HepG2 (cell line): ENCODE data around the gene RPS19BP1. TPM values are rescaled to one million over a fixed set of nuclear protein-coding genes. Genes with fewer than 3 reads are reported as not detected.

Source experiments
- GPN1 ChIP-seq: sonication (generic); formaldehyde crosslinking; IDR thresholded peaks from 2 replicates; pipeline ENCODE4 v1.5.1; 2020; ENCODE audit warnings: missing genetic modification reagents, borderline replicate concordance
- LCORL ChIP-seq, 2 experiments: fragments of 450-650 bp in 1 of 2; sonication (generic) in 1 of 2; formaldehyde crosslinking in 1 of 2; IDR thresholded peaks; 2 replicates each; pipeline versions ENCODE4 v1.5.0 to v1.6.1; 2017 to 2020; ENCODE audit warnings: antibody characterized with exemption in 1 of 2, missing genetic modification reagents in 1 of 2
- PCBP1 ChIP-seq: fragments of 200-400 bp; formaldehyde crosslinking; IDR thresholded peaks from 2 replicates; pipeline ENCODE4 v1.6.1; 2017; ENCODE audit warnings: mild to moderate bottlenecking, low read depth, low read length, borderline replicate concordance
- RFX3 ChIP-seq: IDR thresholded peaks from 2 replicates; pipeline ENCODE4 v1.6.1; 2016; ENCODE audit warnings: missing biosample characterization, missing genetic modification reagents
- SATB2 ChIP-seq: sonication (generic); formaldehyde crosslinking; IDR thresholded peaks from 2 replicates; pipeline ENCODE4 v1.5.0; 2020; ENCODE audit warnings: missing genetic modification reagents
- SMC3 ChIP-seq: IDR thresholded peaks from 2 replicates; pipeline ENCODE4 v1.6.1; 2011; ENCODE audit warnings: low read length, improper control_type of control experiment
- SRSF4 ChIP-seq: fragments of 200-400 bp; formaldehyde crosslinking; IDR thresholded peaks from one replicate; pipeline ENCODE4 v1.6.1; 2018; ENCODE audit warnings: mild to moderate bottlenecking, low read depth, low read length, moderate library complexity; ENCODE audit not compliant: poor library complexity, severe bottlenecking
- STAT5B ChIP-seq: sonication (generic); formaldehyde crosslinking; IDR thresholded peaks from 2 replicates; pipeline ENCODE4 v1.4.0; 2020; ENCODE audit warnings: missing genetic modification reagents
- ZBTB7A ChIP-seq: sonication (generic); formaldehyde crosslinking; IDR thresholded peaks from 2 replicates; pipeline ENCODE4 v1.8.0; 2022; ENCODE audit warnings: mild to moderate bottlenecking, missing genetic modification reagents
- ZC3H13 ChIP-seq: sonication (generic); formaldehyde crosslinking; IDR thresholded peaks from 2 replicates; pipeline ENCODE4 v1.8.1; 2023; ENCODE audit warnings: mild to moderate bottlenecking, missing genetic modification reagents, moderate library complexity
- ZFX ChIP-seq: sonication (generic); formaldehyde crosslinking; IDR thresholded peaks from 2 replicates; pipeline ENCODE4 v1.4.0; 2020; ENCODE audit warnings: mild to moderate bottlenecking, low read depth, missing genetic modification reagents, moderate library complexity
- ZNF160 ChIP-seq: sonication (generic); formaldehyde crosslinking; IDR thresholded peaks from 2 replicates; pipeline ENCODE4 v1.8.0; 2022; ENCODE audit warnings: mild to moderate bottlenecking, inconsistent platforms, missing genetic modification reagents
- ZNF432 ChIP-seq: sonication (generic); formaldehyde crosslinking; IDR thresholded peaks from 2 replicates; pipeline ENCODE4 v1.5.0; 2020; ENCODE audit warnings: missing genetic modification reagents, mild to moderate bottlenecking, borderline replicate concordance
- ZNF562 ChIP-seq: sonication (generic); formaldehyde crosslinking; IDR thresholded peaks from 2 replicates; pipeline ENCODE4 v1.8.0; 2022; ENCODE audit warnings: missing genetic modification reagents, borderline replicate concordance
- ZNF747 ChIP-seq: sonication (generic); formaldehyde crosslinking; IDR thresholded peaks from 2 replicates; pipeline ENCODE4 v1.8.1; 2023; ENCODE audit warnings: missing genetic modification reagents, mild to moderate bottlenecking, borderline replicate concordance
- polyA plus RNA-seq, 8 experiments: library from polyadenylated mRNA; depleted of rRNA in 3 of 8; stranded (reverse) in 7 of 8; unstranded in 1 of 8; fragments of >200 nt; fragmentation: Illumina TruSeq in 4 of 8; extraction: Trizol in 4 of 8; gene quantifications; 2 replicates each; pipeline versions ENCODE4 v1.2.1 to v1.2.3, GENCODE V29; 2011 to 2016; ENCODE audit warnings: low read depth in 4 of 8, missing spikeins in 1 of 8, mixed read lengths in 1 of 8; ENCODE audit not compliant: insufficient read depth in 1 of 8
- total RNA-seq, 5 experiments: library from RNA; depleted of rRNA; stranded (reverse); fragments of >200 nt; fragmentation: Illumina TruSeq; extraction: Trizol; gene quantifications; 2 replicates each; pipeline ENCODE4 v1.2.3, GENCODE V29; 2016; ENCODE audit warnings: low read depth in 1 of 5
- TF ChIP-seq, protein P1 (sequence below): IDR thresholded peaks from 2 replicates; pipeline ENCODE4 v1.6.1; 2016; ENCODE audit warnings: low read depth, missing genetic modification reagents, missing compliant biosample characterization
- TF ChIP-seq, protein P2 (sequence below): sonication (generic); formaldehyde crosslinking; IDR thresholded peaks from 2 replicates; pipeline ENCODE4 v1.5.0; 2020; ENCODE audit warnings: mild to moderate bottlenecking, missing genetic modification reagents
- TF ChIP-seq, protein P3 (sequence below): sonication (generic); formaldehyde crosslinking; IDR thresholded peaks from 2 replicates; pipeline ENCODE4 v1.5.0; 2020; ENCODE audit warnings: mild to moderate bottlenecking, missing genetic modification reagents

RPS19BP1 gene
- total and polyA plus RNA-seq, 2 of the 13 experiments (the other 11 are each of a cell fraction or from before 2014, with no cell fraction given), result 44.3 to 81.3 TPM

DNA sequence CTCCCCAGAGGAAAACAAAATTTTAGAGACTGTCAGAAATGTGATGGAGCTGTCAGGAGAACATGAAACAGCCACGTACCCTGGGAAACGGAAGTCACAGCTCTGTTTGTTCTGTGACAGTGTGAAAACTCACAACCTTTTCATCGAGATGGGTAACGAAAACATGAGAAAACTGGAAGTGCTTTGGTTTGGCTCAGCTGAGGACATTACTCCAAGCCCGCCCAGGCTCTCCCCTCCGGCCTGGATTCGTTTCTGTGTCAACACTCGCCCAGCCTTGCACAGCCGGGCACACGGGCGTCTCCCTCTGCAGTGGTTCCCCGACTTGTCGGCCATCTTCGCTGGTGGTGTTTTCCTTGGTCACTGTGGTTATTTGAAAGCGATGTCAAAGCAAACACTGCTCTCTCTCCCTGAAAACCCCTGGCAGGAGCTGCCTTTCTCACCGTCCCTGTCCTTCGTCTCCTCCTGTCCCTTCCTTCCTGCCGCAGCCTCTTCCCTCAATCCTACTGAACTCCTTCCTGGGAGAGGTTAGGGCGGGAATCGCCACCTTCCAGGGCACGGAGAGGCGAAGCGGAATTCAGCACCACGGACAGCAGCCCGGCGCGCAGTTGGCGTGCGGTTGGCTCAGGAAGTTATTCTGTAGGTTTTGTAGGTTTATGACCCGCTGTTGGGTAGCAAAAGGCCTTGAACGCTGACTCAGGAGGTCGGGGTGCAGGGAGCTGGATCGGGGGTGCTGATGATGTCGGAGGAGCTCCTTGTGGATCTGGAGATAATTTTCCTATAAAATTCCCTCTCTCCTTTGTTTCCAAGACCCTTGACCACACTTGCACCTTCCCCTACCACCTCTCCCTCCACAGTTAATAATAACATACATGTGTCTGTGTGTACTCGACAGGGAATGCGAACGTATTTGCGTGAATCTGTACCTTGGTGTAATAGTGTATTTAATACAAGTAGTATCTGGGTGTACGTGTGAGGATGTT is 13.1 kb upstream of the RPS19BP1 start (continued):
- TF ChIP-seq, protein P1, sequence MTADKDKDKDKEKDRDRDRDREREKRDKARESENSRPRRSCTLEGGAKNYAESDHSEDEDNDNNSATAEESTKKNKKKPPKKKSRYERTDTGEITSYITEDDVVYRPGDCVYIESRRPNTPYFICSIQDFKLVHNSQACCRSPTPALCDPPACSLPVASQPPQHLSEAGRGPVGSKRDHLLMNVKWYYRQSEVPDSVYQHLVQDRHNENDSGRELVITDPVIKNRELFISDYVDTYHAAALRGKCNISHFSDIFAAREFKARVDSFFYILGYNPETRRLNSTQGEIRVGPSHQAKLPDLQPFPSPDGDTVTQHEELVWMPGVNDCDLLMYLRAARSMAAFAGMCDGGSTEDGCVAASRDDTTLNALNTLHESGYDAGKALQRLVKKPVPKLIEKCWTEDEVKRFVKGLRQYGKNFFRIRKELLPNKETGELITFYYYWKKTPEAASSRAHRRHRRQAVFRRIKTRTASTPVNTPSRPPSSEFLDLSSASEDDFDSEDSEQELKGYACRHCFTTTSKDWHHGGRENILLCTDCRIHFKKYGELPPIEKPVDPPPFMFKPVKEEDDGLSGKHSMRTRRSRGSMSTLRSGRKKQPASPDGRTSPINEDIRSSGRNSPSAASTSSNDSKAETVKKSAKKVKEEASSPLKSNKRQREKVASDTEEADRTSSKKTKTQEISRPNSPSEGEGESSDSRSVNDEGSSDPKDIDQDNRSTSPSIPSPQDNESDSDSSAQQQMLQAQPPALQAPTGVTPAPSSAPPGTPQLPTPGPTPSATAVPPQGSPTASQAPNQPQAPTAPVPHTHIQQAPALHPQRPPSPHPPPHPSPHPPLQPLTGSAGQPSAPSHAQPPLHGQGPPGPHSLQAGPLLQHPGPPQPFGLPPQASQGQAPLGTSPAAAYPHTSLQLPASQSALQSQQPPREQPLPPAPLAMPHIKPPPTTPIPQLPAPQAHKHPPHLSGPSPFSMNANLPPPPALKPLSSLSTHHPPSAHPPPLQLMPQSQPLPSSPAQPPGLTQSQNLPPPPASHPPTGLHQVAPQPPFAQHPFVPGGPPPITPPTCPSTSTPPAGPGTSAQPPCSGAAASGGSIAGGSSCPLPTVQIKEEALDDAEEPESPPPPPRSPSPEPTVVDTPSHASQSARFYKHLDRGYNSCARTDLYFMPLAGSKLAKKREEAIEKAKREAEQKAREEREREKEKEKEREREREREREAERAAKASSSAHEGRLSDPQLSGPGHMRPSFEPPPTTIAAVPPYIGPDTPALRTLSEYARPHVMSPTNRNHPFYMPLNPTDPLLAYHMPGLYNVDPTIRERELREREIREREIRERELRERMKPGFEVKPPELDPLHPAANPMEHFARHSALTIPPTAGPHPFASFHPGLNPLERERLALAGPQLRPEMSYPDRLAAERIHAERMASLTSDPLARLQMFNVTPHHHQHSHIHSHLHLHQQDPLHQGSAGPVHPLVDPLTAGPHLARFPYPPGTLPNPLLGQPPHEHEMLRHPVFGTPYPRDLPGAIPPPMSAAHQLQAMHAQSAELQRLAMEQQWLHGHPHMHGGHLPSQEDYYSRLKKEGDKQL, result peak; percentile 31; the same call in 1 of the 2 replicates
- TF ChIP-seq ZC3H13 (CRISPR knock-in tag) (peak; percentile 70; the same call in 1 of the 2 replicates), PCBP1 (no peak), SMC3 (no peak), SRSF4 (no peak), SATB2 (CRISPR knock-in tag) (peak; percentile 90), ZFX (CRISPR knock-in tag) (no peak), STAT5B (CRISPR knock-in tag) (0 out of 2 replicates have a peak, but pooled peaks have one; percentile 84), RFX3 (no peak), LCORL (IDR thresholded peaks at IDR 0.05) (no peak), LCORL (CRISPR knock-in tag; IDR thresholded peaks at IDR 0.05) (no peak), ZNF432 (CRISPR knock-in tag) (no peak), ZBTB7A (CRISPR knock-in tag) (peak; percentile 62), ZNF160 (CRISPR knock-in tag) (0 out of 2 replicates have a peak, but pooled peaks have one; percentile 78), ZNF562 (CRISPR knock-in tag) (no peak), GPN1 (CRISPR knock-in tag) (peak; percentile 96; the same call in 1 of the 2 replicates), ZNF747 (CRISPR knock-in tag) (0 out of 2 replicates have a peak, but pooled peaks have one; percentile 43)
- TF ChIP-seq, protein P2, sequence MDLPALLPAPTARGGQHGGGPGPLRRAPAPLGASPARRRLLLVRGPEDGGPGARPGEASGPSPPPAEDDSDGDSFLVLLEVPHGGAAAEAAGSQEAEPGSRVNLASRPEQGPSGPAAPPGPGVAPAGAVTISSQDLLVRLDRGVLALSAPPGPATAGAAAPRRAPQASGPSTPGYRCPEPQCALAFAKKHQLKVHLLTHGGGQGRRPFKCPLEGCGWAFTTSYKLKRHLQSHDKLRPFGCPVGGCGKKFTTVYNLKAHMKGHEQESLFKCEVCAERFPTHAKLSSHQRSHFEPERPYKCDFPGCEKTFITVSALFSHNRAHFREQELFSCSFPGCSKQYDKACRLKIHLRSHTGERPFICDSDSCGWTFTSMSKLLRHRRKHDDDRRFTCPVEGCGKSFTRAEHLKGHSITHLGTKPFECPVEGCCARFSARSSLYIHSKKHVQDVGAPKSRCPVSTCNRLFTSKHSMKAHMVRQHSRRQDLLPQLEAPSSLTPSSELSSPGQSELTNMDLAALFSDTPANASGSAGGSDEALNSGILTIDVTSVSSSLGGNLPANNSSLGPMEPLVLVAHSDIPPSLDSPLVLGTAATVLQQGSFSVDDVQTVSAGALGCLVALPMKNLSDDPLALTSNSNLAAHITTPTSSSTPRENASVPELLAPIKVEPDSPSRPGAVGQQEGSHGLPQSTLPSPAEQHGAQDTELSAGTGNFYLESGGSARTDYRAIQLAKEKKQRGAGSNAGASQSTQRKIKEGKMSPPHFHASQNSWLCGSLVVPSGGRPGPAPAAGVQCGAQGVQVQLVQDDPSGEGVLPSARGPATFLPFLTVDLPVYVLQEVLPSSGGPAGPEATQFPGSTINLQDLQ (CRISPR knock-in tag), result no peak; the same call in 1 of the 2 replicates
- TF ChIP-seq, protein P3, sequence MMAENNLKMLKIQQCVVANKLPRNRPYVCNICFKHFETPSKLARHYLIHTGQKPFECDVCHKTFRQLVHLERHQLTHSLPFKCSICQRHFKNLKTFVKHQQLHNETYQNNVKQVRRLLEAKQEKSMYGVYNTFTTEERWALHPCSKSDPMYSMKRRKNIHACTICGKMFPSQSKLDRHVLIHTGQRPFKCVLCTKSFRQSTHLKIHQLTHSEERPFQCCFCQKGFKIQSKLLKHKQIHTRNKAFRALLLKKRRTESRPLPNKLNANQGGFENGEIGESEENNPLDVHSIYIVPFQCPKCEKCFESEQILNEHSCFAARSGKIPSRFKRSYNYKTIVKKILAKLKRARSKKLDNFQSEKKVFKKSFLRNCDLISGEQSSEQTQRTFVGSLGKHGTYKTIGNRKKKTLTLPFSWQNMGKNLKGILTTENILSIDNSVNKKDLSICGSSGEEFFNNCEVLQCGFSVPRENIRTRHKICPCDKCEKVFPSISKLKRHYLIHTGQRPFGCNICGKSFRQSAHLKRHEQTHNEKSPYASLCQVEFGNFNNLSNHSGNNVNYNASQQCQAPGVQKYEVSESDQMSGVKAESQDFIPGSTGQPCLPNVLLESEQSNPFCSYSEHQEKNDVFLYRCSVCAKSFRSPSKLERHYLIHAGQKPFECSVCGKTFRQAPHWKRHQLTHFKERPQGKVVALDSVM (CRISPR knock-in tag), result no peak
